DMS79 treated with DMSO at 0.1 percent for 48 hours (cell line): ENCODE data around the gene IFIT2.
"Not testable (repeated sequence)": the region's sequence is repeated elsewhere in the genome, so short reads cannot be mapped to it uniquely, and the experiment has no call there.

ENCODE experiments used
- DNase-seq: peaks from one replicate; lab custom pipeline; 2025; lab: John Stamatoyannopoulos, UW

IFIT2 gene

GRCh38 chr10:89342206-89342958, 40.5 kb downstream of the IFIT2 start:
- DNase-seq: no peak

- no peak for DNase-seq
Measured at GRCh38 chr10:89343089-89343767, 41.4 kb downstream of the IFIT2 start.

GRCh38 chr10:89344156-89344555, 42.3 kb downstream of the IFIT2 start:
- DNase-seq: no peak

- no peak for DNase-seq
Measured at GRCh38 chr10:89345367-89346000, 43.6 kb downstream of the IFIT2 start.

- DNase-seq: no peak
Measured at GRCh38 chr10:89346405-89347254, 44.8 kb downstream of the IFIT2 start.

GRCh38 chr10:89347701-89348457, 46.0 kb downstream of the IFIT2 start:
- DNase-seq: no peak

- DNase-seq: no peak
Measured at GRCh38 chr10:89348481-89348880, 46.6 kb downstream of the IFIT2 start.

- DNase-seq: no peak
Measured at GRCh38 chr10:89348975-89349374, 47.1 kb downstream of the IFIT2 start.

- not testable (repeated sequence) for DNase-seq
Measured at GRCh38 chr10:89350631-89351315, 48.9 kb downstream of the IFIT2 start.

GRCh38 chr10:89351412-89351779, 49.5 kb downstream of the IFIT2 start:
- no peak for DNase-seq

GRCh38 chr10:89351780-89352597, 50.1 kb downstream of the IFIT2 start:
- no peak for DNase-seq

GRCh38 chr10:89352802-89353201, 51.0 kb downstream of the IFIT2 start:
- DNase-seq: no peak

- no peak for DNase-seq
Measured at GRCh38 chr10:89355394-89355931, 53.6 kb downstream of the IFIT2 start.

- no peak for DNase-seq
Measured at GRCh38 chr10:89357096-89357495, 55.2 kb downstream of the IFIT2 start.

- DNase-seq: no peak
Measured at GRCh38 chr10:89357975-89358374, 56.1 kb downstream of the IFIT2 start.
